ENCODE measurements around the gene CCDC190.
A peak's percentile ranks its signal among the peaks of the same experiment; 100 is the strongest.

Gene CCDC190

GRCh38 chr1:162854245-162854882 lies 6.6 kb downstream of the CCDC190 start:
- DNase-seq (ENCODE audit: extremely low spot score), result peak; percentile 72
- TF ChIP-seq FOXA1 (IDR thresholded peaks at IDR 0.05), result no peak
- TF ChIP-seq ELF4 (IDR thresholded peaks at IDR 0.05), result peak; percentile 44; the same call in 1 of the 2 replicates
- CTCF ChIA-PET, result interaction anchor here (1.3 to 1.7 kb wide), 2 partner anchors 320 to 462 kb away, joined by 4 to 6 read pairs; no protein-coding TSS in a partner anchor
- POLR2A ChIA-PET, result no interaction called here

GRCh38 chr1:162851341-162851740 lies 9.6 kb downstream of the CCDC190 start:
- ChIA-PET CTCF (no interaction called here), POLR2A (no interaction called here)
- DNase-seq (ENCODE audit: extremely low spot score), result no peak
- TF ChIP-seq ARNT (IDR thresholded peaks at IDR 0.05) (no peak), SUZ12 (IDR thresholded peaks at IDR 0.05) (no peak), TARDBP (IDR thresholded peaks at IDR 0.05) (no peak), BHLHE40 (IDR thresholded peaks at IDR 0.05; ENCODE audit: borderline replicate concordance) (no peak), SP1 (IDR thresholded peaks at IDR 0.05) (no peak), L3MBTL2 (conservative IDR thresholded peaks at IDR 0.05) (no peak), FOXA1 (IDR thresholded peaks at IDR 0.05) (no peak), FOXM1 (IDR thresholded peaks at IDR 0.05; ENCODE audit: borderline replicate concordance) (no peak), CTBP1 (IDR thresholded peaks at IDR 0.05; ENCODE audit: borderline replicate concordance) (no peak), ELF4 (IDR thresholded peaks at IDR 0.05) (no peak), NFRKB (IDR thresholded peaks at IDR 0.05) (no peak), HDGF (IDR thresholded peaks at IDR 0.05; ENCODE audit: borderline replicate concordance) (no peak), ZNF384 (IDR thresholded peaks at IDR 0.05) (no peak), LEF1 (IDR thresholded peaks at IDR 0.05; ENCODE audit: borderline replicate concordance) (no peak), FOXK2 (IDR thresholded peaks at IDR 0.05) (no peak)
- TF ChIP-seq, protein P1, sequence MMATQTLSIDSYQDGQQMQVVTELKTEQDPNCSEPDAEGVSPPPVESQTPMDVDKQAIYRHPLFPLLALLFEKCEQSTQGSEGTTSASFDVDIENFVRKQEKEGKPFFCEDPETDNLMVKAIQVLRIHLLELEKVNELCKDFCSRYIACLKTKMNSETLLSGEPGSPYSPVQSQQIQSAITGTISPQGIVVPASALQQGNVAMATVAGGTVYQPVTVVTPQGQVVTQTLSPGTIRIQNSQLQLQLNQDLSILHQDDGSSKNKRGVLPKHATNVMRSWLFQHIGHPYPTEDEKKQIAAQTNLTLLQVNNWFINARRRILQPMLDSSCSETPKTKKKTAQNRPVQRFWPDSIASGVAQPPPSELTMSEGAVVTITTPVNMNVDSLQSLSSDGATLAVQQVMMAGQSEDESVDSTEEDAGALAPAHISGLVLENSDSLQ (IDR thresholded peaks at IDR 0.05), result no peak

GRCh38 chr1:162849711-162850110 lies 11.3 kb downstream of the CCDC190 start:
- ChIA-PET CTCF (no interaction called here), POLR2A (no interaction called here)
- DNase-seq (ENCODE audit: extremely low spot score), result no peak
- TF ChIP-seq ARNT (IDR thresholded peaks at IDR 0.05) (no peak), SUZ12 (IDR thresholded peaks at IDR 0.05) (no peak), NFRKB (IDR thresholded peaks at IDR 0.05) (no peak), ELF4 (IDR thresholded peaks at IDR 0.05) (no peak), FOXM1 (IDR thresholded peaks at IDR 0.05; ENCODE audit: borderline replicate concordance) (no peak), ZNF384 (IDR thresholded peaks at IDR 0.05) (no peak), FOXA1 (IDR thresholded peaks at IDR 0.05) (no peak), BHLHE40 (IDR thresholded peaks at IDR 0.05; ENCODE audit: borderline replicate concordance) (no peak), SP1 (IDR thresholded peaks at IDR 0.05) (no peak), L3MBTL2 (conservative IDR thresholded peaks at IDR 0.05) (no peak), HDGF (IDR thresholded peaks at IDR 0.05; ENCODE audit: borderline replicate concordance) (no peak), CTBP1 (IDR thresholded peaks at IDR 0.05; ENCODE audit: borderline replicate concordance) (no peak), LEF1 (IDR thresholded peaks at IDR 0.05; ENCODE audit: borderline replicate concordance) (no peak), TARDBP (IDR thresholded peaks at IDR 0.05) (no peak), FOXK2 (IDR thresholded peaks at IDR 0.05) (no peak)
- TF ChIP-seq, protein P1 (IDR thresholded peaks at IDR 0.05), result no peak

DNA sequence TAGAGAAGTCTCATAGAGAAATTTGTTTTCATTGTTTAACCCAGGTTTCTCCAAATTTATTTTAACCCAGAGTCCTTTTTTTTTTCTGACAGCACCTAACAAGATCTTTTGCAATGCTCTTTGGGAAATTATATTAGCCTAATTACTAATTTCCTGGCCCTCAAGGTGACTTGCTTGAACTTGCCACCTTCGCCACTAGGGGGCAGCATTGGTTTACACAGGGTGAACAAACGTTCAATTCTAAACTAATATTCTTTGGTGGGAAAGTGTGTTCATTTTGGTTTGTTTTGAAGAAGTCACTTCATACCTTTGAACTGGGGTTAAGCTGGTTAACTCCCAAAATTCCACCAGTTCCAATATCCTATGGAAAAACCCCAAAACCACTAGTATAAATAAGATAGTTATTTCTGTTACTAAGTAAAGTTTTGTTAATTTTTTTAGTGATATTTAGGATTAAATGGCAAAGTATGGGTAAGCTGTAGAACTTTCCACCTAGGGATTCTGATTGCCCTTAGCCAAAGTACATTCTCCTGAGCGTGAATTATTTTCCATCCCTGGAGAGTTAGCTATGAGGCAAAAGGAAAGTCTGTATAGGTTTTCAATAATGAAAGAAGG lies 13.0 kb downstream of the CCDC190 start:
- CTCF ChIA-PET, result interaction anchor here (0.6 to 1.0 kb wide), 4 partner anchors 14 to 484 kb away, joined by 3 to 4 read pairs (median 3); partner anchors contain the start of gene RGS4
- POLR2A ChIA-PET, result no interaction called here
- DNase-seq (ENCODE audit: extremely low spot score), result peak; percentile 74
- TF ChIP-seq ZNF384 (IDR thresholded peaks at IDR 0.05) (no peak), FOXM1 (IDR thresholded peaks at IDR 0.05; ENCODE audit: borderline replicate concordance) (no peak), ARNT (IDR thresholded peaks at IDR 0.05) (no peak), FOXA1 (IDR thresholded peaks at IDR 0.05) (no peak), FOXK2 (IDR thresholded peaks at IDR 0.05) (no peak), BHLHE40 (IDR thresholded peaks at IDR 0.05; ENCODE audit: borderline replicate concordance) (no peak), NFRKB (IDR thresholded peaks at IDR 0.05) (no peak), L3MBTL2 (conservative IDR thresholded peaks at IDR 0.05) (no peak), SP1 (IDR thresholded peaks at IDR 0.05) (no peak), ELF4 (IDR thresholded peaks at IDR 0.05) (no peak), LEF1 (IDR thresholded peaks at IDR 0.05; ENCODE audit: borderline replicate concordance) (no peak), TARDBP (IDR thresholded peaks at IDR 0.05) (no peak), HDGF (IDR thresholded peaks at IDR 0.05; ENCODE audit: borderline replicate concordance) (no peak), CTBP1 (IDR thresholded peaks at IDR 0.05; ENCODE audit: borderline replicate concordance) (no peak), SUZ12 (IDR thresholded peaks at IDR 0.05) (no peak)
- TF ChIP-seq, protein P1 (IDR thresholded peaks at IDR 0.05), result no peak

DNA sequence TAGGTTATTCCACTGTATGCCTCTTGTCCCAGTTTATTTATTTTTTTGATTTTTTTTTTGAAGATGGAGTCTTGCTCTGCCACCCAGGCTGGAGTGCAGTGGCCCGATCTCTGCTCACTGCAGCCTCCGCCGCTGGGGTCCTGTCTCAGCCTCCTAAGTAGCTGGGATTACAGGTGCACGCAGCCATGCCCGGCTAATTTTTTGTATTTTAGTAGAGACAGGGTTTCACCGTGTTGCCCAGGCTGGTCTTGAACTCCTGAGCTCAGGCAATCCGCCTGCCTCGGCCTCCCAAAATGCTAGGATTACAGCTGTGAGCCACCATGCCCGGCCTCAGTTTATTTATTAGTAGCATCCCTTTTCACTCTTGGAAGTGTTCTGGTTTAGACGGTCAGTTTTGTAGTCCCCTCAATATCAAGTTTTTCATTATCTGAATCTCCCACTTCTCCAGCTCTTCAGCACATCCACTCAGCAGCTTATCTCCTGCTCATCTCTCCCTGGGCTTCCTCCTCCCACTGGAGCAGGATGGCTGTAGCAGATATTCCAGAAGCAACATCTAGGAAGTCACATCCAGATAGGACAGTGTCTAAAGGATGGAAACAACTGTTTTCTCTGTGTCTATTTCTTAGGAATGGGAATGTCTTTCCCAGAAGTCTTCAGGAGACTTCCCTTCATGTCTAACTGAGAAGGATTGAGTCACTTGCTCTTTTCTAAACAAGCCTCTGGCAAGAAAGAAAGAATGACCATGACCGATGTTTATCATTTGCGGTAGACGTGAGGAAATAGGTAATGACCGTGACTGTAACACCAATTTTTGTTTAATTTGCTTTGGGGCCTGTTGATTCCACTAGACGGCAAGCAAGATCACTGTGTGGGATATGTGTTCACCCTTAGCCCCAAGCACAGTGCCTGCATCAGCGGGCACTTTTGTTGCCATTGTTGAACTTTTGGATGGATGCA lies 14.4 kb downstream of the CCDC190 start:
- ChIA-PET CTCF (interaction anchor here (1.3 kb wide), 1 partner anchor 18 kb away, joined by 3 read pairs; no protein-coding TSS in a partner anchor), POLR2A (no interaction called here)
- TF ChIP-seq LEF1 (IDR thresholded peaks at IDR 0.05; ENCODE audit: borderline replicate concordance), result no peak
- TF ChIP-seq BHLHE40 (IDR thresholded peaks at IDR 0.05; ENCODE audit: borderline replicate concordance), result no peak
- TF ChIP-seq FOXM1 (IDR thresholded peaks at IDR 0.05; ENCODE audit: borderline replicate concordance), result no peak
- no peak for TF ChIP-seq L3MBTL2 (conservative IDR thresholded peaks at IDR 0.05)
- TF ChIP-seq SUZ12 (IDR thresholded peaks at IDR 0.05), result no peak
- TF ChIP-seq NFRKB (IDR thresholded peaks at IDR 0.05), result no peak
- no peak for TF ChIP-seq FOXA1 (IDR thresholded peaks at IDR 0.05)
- TF ChIP-seq, protein P1 (IDR thresholded peaks at IDR 0.05), result no peak
- TF ChIP-seq ZNF384 (IDR thresholded peaks at IDR 0.05), result no peak
- no peak for TF ChIP-seq ARNT (IDR thresholded peaks at IDR 0.05)
- no peak for TF ChIP-seq SP1 (IDR thresholded peaks at IDR 0.05)
- TF ChIP-seq TARDBP (IDR thresholded peaks at IDR 0.05), result no peak
- TF ChIP-seq ELF4 (IDR thresholded peaks at IDR 0.05), result no peak
- no peak for TF ChIP-seq FOXK2 (IDR thresholded peaks at IDR 0.05)
- no peak for TF ChIP-seq HDGF (IDR thresholded peaks at IDR 0.05; ENCODE audit: borderline replicate concordance)
- TF ChIP-seq CTBP1 (IDR thresholded peaks at IDR 0.05; ENCODE audit: borderline replicate concordance), result no peak
- DNase-seq (ENCODE audit: extremely low spot score), result no peak
